ENCODE measurements around the gene SIGLEC14. TPM values are rescaled to one million over a fixed set of nuclear protein-coding genes. Genes with fewer than 3 reads are reported as not detected.

Gene SIGLEC14
- total and polyA plus RNA-seq, 2 donors (not counting 3 experiments of a cell fraction or from before 2014, with no cell fraction given) = 0.10 TPM; not detected in 1

- no TSS peak for BruUV-seq (replicated peaks)
- no peaks in the 10 kb centered on the region for H3K27me3 ChIP-seq (ENCODE audit: control insufficient read depth in 2 of 2, insufficient read depth in 2 of 2, low read length in 2 of 2)
- no peak overlapping the region for H3K4me3 ChIP-seq (replicated peaks in 1 of 3; ENCODE audit: insufficient read depth in 1 of 3, low read depth in 1 of 3, low read length in 3 of 3)
- CTCF ChIA-PET = interaction anchor here (0.9 to 9.1 kb wide), 5 partner anchors 9 to 233 kb away, joined by 3 to 414 read pairs (median 5); no protein-coding TSS in a partner anchor
- H3K36me3 ChIP-seq (ENCODE audit: control insufficient read depth in 2 of 2, extremely low read depth in 1 of 2, insufficient read depth in 2 of 2, low read length in 2 of 2) = no peaks in the 10 kb centered on the region
- dilution Hi-C loops (cut with MboI; ENCODE audit: extremely low pct_ligation_motif_present, low sequenced_read_pairs) = no loop called here
- H3K4me2 ChIP-seq (ENCODE audit: insufficient read depth, low read length) = no peak overlapping the region
- FAIRE-seq (no peak), DNase-seq (ENCODE audit: low read depth, low spot score) (no peak)
- H3K9ac ChIP-seq (replicated peaks; ENCODE audit: extremely low read depth, insufficient read depth, low read length) = no peak overlapping the region
- H4K20me1 ChIP-seq (replicated peaks; ENCODE audit: control insufficient read depth, extremely low read depth, insufficient read depth, low read length) = no peaks in the 10 kb centered on the region
- no peaks in the 10 kb centered on the region for H3K9me1 ChIP-seq (replicated peaks; ENCODE audit: control insufficient read depth, extremely low read depth, insufficient read depth, low read length)
- no peak overlapping the region for H3K27ac ChIP-seq (ENCODE audit: insufficient read depth, low read depth, low read length)
- intact Hi-C loops (cut with micrococcal nuclease) = loop anchor here (5.0 kb wide), 1 partner anchor 47 kb away; no protein-coding TSS in a partner anchor
- POLR2A ChIA-PET = no interaction called here
- H2AFZ ChIP-seq (ENCODE audit: low read depth, low read length) = no peak overlapping the region
- peaks cover 2% of the 10 kb centered on the region for H3K4me1 ChIP-seq (ENCODE audit: control insufficient read depth, extremely low read depth, insufficient read depth, low read length)
- no peaks in the 10 kb centered on the region for H3K79me2 ChIP-seq (ENCODE audit: control insufficient read depth, insufficient read depth, low read length)
- no peak for TF ChIP-seq POLR2A (IDR thresholded peaks at IDR 0.05; ENCODE audit: low read depth, low read length)
- no peak for TF ChIP-seq GATA2 (IDR thresholded peaks at IDR 0.05; ENCODE audit: insufficient read depth, insufficient read length, low read depth, low read length)
- no peak for TF ChIP-seq CTCF (IDR thresholded peaks at IDR 0.05; ENCODE audit: extremely low read depth in 1 of 2, insufficient read depth in 1 of 2, low read depth in 1 of 2, low read length in 2 of 2)
- TF ChIP-seq EZH2 (IDR thresholded peaks at IDR 0.05; ENCODE audit: borderline replicate concordance, low read depth, low read length, severe bottlenecking) = no peak
- TF ChIP-seq POLR2AphosphoS5 (IDR thresholded peaks at IDR 0.05; ENCODE audit: insufficient read depth, low read depth, low read length) = no peak
- no peak for TF ChIP-seq JUN (IDR thresholded peaks at IDR 0.05; ENCODE audit: borderline replicate concordance, insufficient read depth, insufficient read length, low read depth)
- TF ChIP-seq FOS (IDR thresholded peaks at IDR 0.05; ENCODE audit: borderline replicate concordance, insufficient read depth, low read length) = no peak
- TF ChIP-seq, protein P1, sequence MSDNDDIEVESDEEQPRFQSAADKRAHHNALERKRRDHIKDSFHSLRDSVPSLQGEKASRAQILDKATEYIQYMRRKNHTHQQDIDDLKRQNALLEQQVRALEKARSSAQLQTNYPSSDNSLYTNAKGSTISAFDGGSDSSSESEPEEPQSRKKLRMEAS (IDR thresholded peaks at IDR 0.05; ENCODE audit: insufficient read depth, insufficient read length) = no peak
- no peak for TF ChIP-seq MYC (IDR thresholded peaks at IDR 0.05; ENCODE audit: low read depth, low read length)
- no peaks in the 10 kb centered on the region for H3K9me3 ChIP-seq (replicated peaks; ENCODE audit: control insufficient read depth, insufficient read depth, low read length)
Observed at GRCh38 chr19:51654783-51655182, 8.2 kb upstream of the SIGLEC14 start.
